Measurements from ENCODE around the gene SUPT5H.
A peak's percentile ranks its signal among the peaks of the same experiment; 100 is the strongest.

Gene SUPT5H

GRCh38 chr19:39445196-39446111 lies at the start of gene SUPT5H:
SUPT5H (plus strand) TSS chr19:39445582; CDS start chr19:39445891, 309 bp downstream.
- peak; percentile 99 for DNase-seq

- DNase-seq = peak; percentile 94
These were observed 47.8 kb upstream of the SUPT5H start for GRCh38 chr19:39397360-39398296.

- DNase-seq = peak; percentile 74
These were observed 47.0 kb upstream of the SUPT5H start for GRCh38 chr19:39398297-39398864.

GRCh38 chr19:39399668-39400050 lies 45.7 kb upstream of the SUPT5H start:
- DNase-seq = no peak

GRCh38 chr19:39400061-39400460 lies 45.3 kb upstream of the SUPT5H start:
- DNase-seq = no peak

GRCh38 chr19:39401070-39401548 lies 44.3 kb upstream of the SUPT5H start:
- no peak for DNase-seq

- DNase-seq = peak; percentile 91
These were observed 43.6 kb upstream of the SUPT5H start for GRCh38 chr19:39401549-39402345.

GRCh38 chr19:39402346-39403300 lies 42.8 kb upstream of the SUPT5H start:
- peak; percentile 94 for DNase-seq

GRCh38 chr19:39403331-39404312 lies 41.8 kb upstream of the SUPT5H start:
- peak; percentile 99 for DNase-seq

GRCh38 chr19:39405261-39405957 lies 40.0 kb upstream of the SUPT5H start:
- DNase-seq = peak; percentile 39

- peak; percentile 94 for DNase-seq
These were observed 39.3 kb upstream of the SUPT5H start for GRCh38 chr19:39405958-39406655.

GRCh38 chr19:39406656-39407409 lies 38.5 kb upstream of the SUPT5H start, which contains the start of gene ZFP36:
ZFP36 (plus strand) TSS chr19:39406847; CDS start chr19:39406905, 58 bp downstream.
- DNase-seq = peak; percentile 94

GRCh38 chr19:39407410-39407659 lies 38.0 kb upstream of the SUPT5H start:
- no peak for DNase-seq

- peak; percentile 75 for DNase-seq
These were observed 37.6 kb upstream of the SUPT5H start for GRCh38 chr19:39407660-39408391.

- peak; percentile 73 for DNase-seq
These were observed 36.8 kb upstream of the SUPT5H start for GRCh38 chr19:39408392-39409207.

Data from CD4-positive, alpha-beta T cell treated with Interleukin-12 subunit alpha and Interleukin-12 subunit beta, for 1 hour (primary cell).